Measurements from ENCODE around the gene PTGR2. TPM values are rescaled to one million over a fixed set of nuclear protein-coding genes. Genes with fewer than 3 reads are reported as not detected.

Gene PTGR2
- total and polyA plus RNA-seq, 2 of the 8 experiments (the other 6 are each of a cell fraction or from before 2014, with no cell fraction given), result 6.0 to 17.5 TPM

- Histone ChIP-seq H3K27me3 (replicated peaks in 1 of 4; ENCODE audit: control insufficient read depth in 3 of 4, extremely low read depth in 1 of 4, insufficient read depth in 3 of 4, low read length in 3 of 4) (no peaks in the 10 kb centered on the region), H4K5ac (ENCODE audit: insufficient read length, low read depth, low read length) (no peak overlapping the region), H3K79me1 (ENCODE audit: low read depth, low read length) (no peaks in the 10 kb centered on the region), H3K4me2 (ENCODE audit: insufficient read depth in 1 of 2, low read depth in 2 of 2, low read length in 2 of 2) (no peak overlapping the region), H2BK120ac (replicated peaks; ENCODE audit: low read depth, low read length) (no peak overlapping the region), H2BK15ac (ENCODE audit: low read length) (no peak overlapping the region), H2BK20ac (ENCODE audit: low read length) (no peak overlapping the region), H3K18ac (ENCODE audit: extremely low read depth, low read length) (no peak overlapping the region), H2BK5ac (ENCODE audit: low read depth, low read length) (no peak overlapping the region), H3K4me3 (ENCODE audit: extremely low read depth in 1 of 4, insufficient read depth in 2 of 4, low read depth in 3 of 4, low read length in 4 of 4) (no peak overlapping the region), H3K79me2 (ENCODE audit: control insufficient read depth in 1 of 2, insufficient read depth in 2 of 2, low read length in 2 of 2) (no peaks in the 10 kb centered on the region), H4K91ac (replicated peaks; ENCODE audit: insufficient read length, low read length) (no peak overlapping the region), H3K56ac (replicated peaks; ENCODE audit: insufficient read length, low read depth, low read length) (no peak overlapping the region), H2BK12ac (ENCODE audit: low read depth, low read length) (no peak overlapping the region), H3K9me3 (ENCODE audit: insufficient read depth in 2 of 2, low read depth in 1 of 2, low read length in 1 of 2) (no peaks in the 10 kb centered on the region), H4K20me1 (replicated peaks in 1 of 2; ENCODE audit: control insufficient read depth in 1 of 2, insufficient read depth in 2 of 2, low read length in 2 of 2) (no peaks in the 10 kb centered on the region), H4K8ac (ENCODE audit: extremely low read depth, insufficient read depth, low read length) (no peak overlapping the region), H2AFZ (ENCODE audit: low read length) (no peak overlapping the region), H3K9ac (replicated peaks in 1 of 4; ENCODE audit: extremely low read depth in 1 of 4, low read depth in 3 of 4, low read length in 3 of 4) (no peak overlapping the region), H3K23ac (ENCODE audit: insufficient read length) (no peak overlapping the region), H2AK5ac (ENCODE audit: low read depth, low read length) (no peak overlapping the region), H3K23me2 (ENCODE audit: low read depth, low read length) (no peaks in the 10 kb centered on the region), H3K27ac (ENCODE audit: low read depth, low read length) (no peak overlapping the region), H3K4ac (replicated peaks; ENCODE audit: insufficient read length, low read depth, low read length) (no peak overlapping the region), H3K4me1 (replicated peaks in 1 of 4; ENCODE audit: control insufficient read depth in 3 of 4, insufficient read depth in 4 of 4, low read length in 3 of 4) (no peaks in the 10 kb centered on the region), H3K36me3 (ENCODE audit: control insufficient read depth in 2 of 4, insufficient read depth in 4 of 4, low read length in 3 of 4) (no peaks in the 10 kb centered on the region), H3K14ac (ENCODE audit: insufficient read length) (no peak overlapping the region)
- TF ChIP-seq RBBP5 (IDR thresholded peaks at IDR 0.05; ENCODE audit: borderline replicate concordance, low read depth, low read length) (no peak), PHF8 (conservative IDR thresholded peaks at IDR 0.05; ENCODE audit: low read depth, low read length) (no peak), JUN (IDR thresholded peaks at IDR 0.05; ENCODE audit: low read depth, low read length) (no peak), SAP30 (IDR thresholded peaks at IDR 0.05; ENCODE audit: insufficient read depth, insufficient replicate concordance, low read length) (no peak)
- POLR2A ChIA-PET (ENCODE audit: partially characterized antibody), result no interaction called here
- FAIRE-seq, result no peak
- no peak for DNase-seq (ENCODE audit: low read depth in 1 of 2, low spot score in 2 of 2)
- 92% methylated on average over 4 of the region's 4 CpGs; no CpG with 5 or more reads in 1 of the 2 experiments for WGBS, 2 experiments (ENCODE audit: extremely low coverage in 1 of 2, insufficient coverage in 1 of 2, insufficient read length in 1 of 2, insufficient replicate concordance in 2 of 2, low coverage in 1 of 2, low lambda C conversion rate in 2 of 2, missing lambda C conversion rate in 1 of 2)
- CTCF ChIA-PET (ENCODE audit: partially characterized antibody), result interaction anchor here (1.0 to 2.2 kb wide), 2 partner anchors 9 to 42 kb away, joined by 4 to 7 read pairs; no protein-coding TSS in a partner anchor
These were observed 37.5 kb upstream of the PTGR2 start for GRCh38 chr14:73814153-73814552.
